Measurements from ENCODE around the gene LPP. TPM values are rescaled to one million over a fixed set of nuclear protein-coding genes. Genes with fewer than 3 reads are reported as not detected.
A peak's percentile ranks its signal among the peaks of the same experiment; 100 is the strongest.

LPP gene
- total and polyA plus RNA-seq, 2 donors from 2014 or later, result 6.7 to 233 TPM

- FAIRE-seq (no peak), DNase-seq (no peak)
- Histone ChIP-seq H3K36me3 (ENCODE audit: control insufficient read depth in 2 of 3, insufficient read depth in 3 of 3, low read length in 3 of 3) (no peaks in the 10 kb centered on the region), H3K27me3 (ENCODE audit: control insufficient read depth, insufficient read depth, low read length) (no peaks in the 10 kb centered on the region), H3K4me1 (ENCODE audit: control insufficient read depth in 2 of 3, insufficient read depth in 2 of 3, low read depth in 1 of 3, low read length in 3 of 3) (peaks cover 2 to 21% (median 13%) of the 10 kb centered on the region in 3 donors), H3K9me3 (ENCODE audit: control insufficient read depth in 2 of 3, insufficient read depth in 1 of 3, low read length in 3 of 3) (no peaks in the 10 kb centered on the region), H3K9ac (ENCODE audit: low read length in 3 of 3) (no peak overlapping the region), H3K27ac (ENCODE audit: low read depth in 2 of 2, low read length in 2 of 2) (no peak overlapping the region), H3K4me3 (ENCODE audit: low read length in 3 of 3) (no peak overlapping the region)
- TF ChIP-seq, protein P1, sequence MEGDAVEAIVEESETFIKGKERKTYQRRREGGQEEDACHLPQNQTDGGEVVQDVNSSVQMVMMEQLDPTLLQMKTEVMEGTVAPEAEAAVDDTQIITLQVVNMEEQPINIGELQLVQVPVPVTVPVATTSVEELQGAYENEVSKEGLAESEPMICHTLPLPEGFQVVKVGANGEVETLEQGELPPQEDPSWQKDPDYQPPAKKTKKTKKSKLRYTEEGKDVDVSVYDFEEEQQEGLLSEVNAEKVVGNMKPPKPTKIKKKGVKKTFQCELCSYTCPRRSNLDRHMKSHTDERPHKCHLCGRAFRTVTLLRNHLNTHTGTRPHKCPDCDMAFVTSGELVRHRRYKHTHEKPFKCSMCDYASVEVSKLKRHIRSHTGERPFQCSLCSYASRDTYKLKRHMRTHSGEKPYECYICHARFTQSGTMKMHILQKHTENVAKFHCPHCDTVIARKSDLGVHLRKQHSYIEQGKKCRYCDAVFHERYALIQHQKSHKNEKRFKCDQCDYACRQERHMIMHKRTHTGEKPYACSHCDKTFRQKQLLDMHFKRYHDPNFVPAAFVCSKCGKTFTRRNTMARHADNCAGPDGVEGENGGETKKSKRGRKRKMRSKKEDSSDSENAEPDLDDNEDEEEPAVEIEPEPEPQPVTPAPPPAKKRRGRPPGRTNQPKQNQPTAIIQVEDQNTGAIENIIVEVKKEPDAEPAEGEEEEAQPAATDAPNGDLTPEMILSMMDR (IDR thresholded peaks at IDR 0.05; ENCODE audit: borderline replicate concordance, extremely low read depth, insufficient read depth), result no peak
- intact Hi-C loops (cut with DNase I), result no loop called here
Measured at GRCh38 chr3:188465311-188465710, 311.4 kb downstream of the LPP start.

- Histone ChIP-seq H3K27ac (ENCODE audit: low read depth in 2 of 2, low read length in 2 of 2) (peak overlapping the region; percentile 63 to 81), H3K4me3 (ENCODE audit: low read length in 3 of 3) (peak overlapping the region in 2 of 3 donors; percentile 3 to 12), H3K9me3 (ENCODE audit: control insufficient read depth in 2 of 3, insufficient read depth in 1 of 3, low read length in 3 of 3) (no peaks in the 10 kb centered on the region), H3K36me3 (ENCODE audit: control insufficient read depth in 2 of 3, insufficient read depth in 3 of 3, low read length in 3 of 3) (no peaks in the 10 kb centered on the region), H3K9ac (ENCODE audit: low read length in 3 of 3) (peak overlapping the region in 1 of 3 donors; percentile 36), H3K27me3 (ENCODE audit: control insufficient read depth, insufficient read depth, low read length) (no peaks in the 10 kb centered on the region), H3K4me1 (ENCODE audit: control insufficient read depth in 2 of 3, insufficient read depth in 2 of 3, low read depth in 1 of 3, low read length in 3 of 3) (peaks cover 2 to 29% (median 13%) of the 10 kb centered on the region in 3 donors)
- intact Hi-C loops (cut with DNase I), result no loop called here
- DNase-seq (peak in 3 of 5 donors; percentile 11 to 34 (median 22)), FAIRE-seq (no peak)
- TF ChIP-seq, protein P1 (IDR thresholded peaks at IDR 0.05; ENCODE audit: borderline replicate concordance, extremely low read depth, insufficient read depth), result no peak
Measured at GRCh38 chr3:188468196-188468595, 314.2 kb downstream of the LPP start.

GRCh38 chr3:188468662-188469061 lies 314.7 kb downstream of the LPP start:
- TF ChIP-seq, protein P1 (IDR thresholded peaks at IDR 0.05; ENCODE audit: borderline replicate concordance, extremely low read depth, insufficient read depth), result no peak
- peak; percentile 84 for FAIRE-seq
- intact Hi-C loops (cut with DNase I), result no loop called here
- Histone ChIP-seq H3K4me3 (ENCODE audit: low read length in 3 of 3) (peak overlapping the region in 2 of 3 donors; percentile 12 to 30), H3K9me3 (ENCODE audit: control insufficient read depth in 2 of 3, insufficient read depth in 1 of 3, low read length in 3 of 3) (no peaks in the 10 kb centered on the region), H3K27ac (ENCODE audit: low read depth in 2 of 2, low read length in 2 of 2) (peak overlapping the region; percentile 77 to 81), H3K4me1 (ENCODE audit: control insufficient read depth in 2 of 3, insufficient read depth in 2 of 3, low read depth in 1 of 3, low read length in 3 of 3) (peaks cover 2 to 29% (median 13%) of the 10 kb centered on the region in 3 donors), H3K9ac (ENCODE audit: low read length in 3 of 3) (peak overlapping the region in 1 of 3 donors; percentile 36), H3K36me3 (ENCODE audit: control insufficient read depth in 2 of 3, insufficient read depth in 3 of 3, low read length in 3 of 3) (no peaks in the 10 kb centered on the region), H3K27me3 (ENCODE audit: control insufficient read depth, insufficient read depth, low read length) (no peaks in the 10 kb centered on the region)
- DNase-seq, result peak; percentile 38 to 86 (median 76)

All from kidney (tissue), 14 donors.